HG02870 (cell line): ENCODE data around the gene NPAS3.

Experiments used
- ATAC-seq: cut with Tn5 transposase; IDR thresholded peaks from one replicate; pipeline ENCODE4 v1.9.1; 2021; ENCODE audit warnings: mild to moderate bottlenecking, moderate library complexity; ENCODE audit not compliant: unreplicated experiment

The NPAS3 gene

GRCh38 chr14:33009673-33010072 is 71.0 kb downstream of the NPAS3 start:
- no peak for ATAC-seq

GRCh38 chr14:33010495-33010894 is 71.8 kb downstream of the NPAS3 start:
- ATAC-seq = no peak

DNA sequence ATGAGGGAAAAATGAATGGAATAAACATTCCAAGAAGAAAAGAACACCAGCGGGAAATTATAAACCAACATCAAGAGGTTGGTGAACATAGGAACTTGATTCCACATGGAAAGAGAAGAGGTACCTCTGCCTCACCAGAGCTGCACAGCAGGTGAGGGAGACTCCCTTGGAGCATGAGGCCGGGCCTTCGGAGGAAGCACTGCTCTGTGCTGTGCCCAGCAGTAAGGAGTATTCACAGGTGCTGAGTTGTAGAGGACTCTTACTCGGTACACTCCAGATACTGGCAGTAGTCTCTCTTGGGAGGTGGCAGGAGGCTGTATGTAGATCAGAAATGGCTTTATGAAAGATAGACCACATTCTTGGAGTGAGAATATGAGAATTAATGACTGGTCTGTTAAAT is 76.0 kb downstream of the NPAS3 start:
- no peak for ATAC-seq

DNA sequence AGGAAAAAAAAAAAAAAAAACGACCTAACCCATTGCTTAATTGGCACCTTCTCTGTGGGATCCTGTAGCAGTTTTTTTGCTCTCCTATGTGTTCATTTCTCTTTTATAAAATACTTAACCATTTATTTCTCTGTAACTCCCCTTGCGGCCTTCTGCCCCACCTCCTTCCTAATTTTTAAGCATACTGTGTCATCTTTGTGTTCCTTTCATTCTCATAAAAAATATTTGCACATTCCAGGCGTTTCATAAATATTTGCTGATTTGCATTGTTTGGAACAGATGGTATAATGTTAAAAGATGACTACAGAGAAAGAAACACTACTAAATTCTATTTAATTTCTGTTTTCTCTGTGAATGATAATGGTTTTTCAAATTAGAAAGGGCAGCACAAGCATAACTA is 77.9 kb downstream of the NPAS3 start:
- no peak for ATAC-seq

DNA sequence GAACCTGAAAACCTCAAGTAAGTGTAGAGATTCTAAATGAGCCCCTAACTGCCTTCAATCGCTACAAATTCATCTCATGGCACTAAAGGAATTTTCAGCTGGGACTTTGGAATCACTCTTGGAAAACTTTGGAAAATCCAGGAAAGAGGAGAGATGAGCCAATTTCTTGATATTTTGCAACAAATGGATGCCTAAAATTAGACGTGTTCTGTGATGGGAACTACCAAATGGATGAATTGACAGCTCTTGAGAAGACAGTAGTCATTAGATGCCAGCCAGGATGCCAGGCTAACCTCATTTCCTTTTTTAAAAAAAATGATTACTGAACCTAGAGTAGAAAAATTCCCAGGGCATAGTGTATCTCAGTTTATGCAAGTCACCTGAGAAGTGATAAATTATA is 78.3 kb downstream of the NPAS3 start:
- ATAC-seq = no peak

DNA sequence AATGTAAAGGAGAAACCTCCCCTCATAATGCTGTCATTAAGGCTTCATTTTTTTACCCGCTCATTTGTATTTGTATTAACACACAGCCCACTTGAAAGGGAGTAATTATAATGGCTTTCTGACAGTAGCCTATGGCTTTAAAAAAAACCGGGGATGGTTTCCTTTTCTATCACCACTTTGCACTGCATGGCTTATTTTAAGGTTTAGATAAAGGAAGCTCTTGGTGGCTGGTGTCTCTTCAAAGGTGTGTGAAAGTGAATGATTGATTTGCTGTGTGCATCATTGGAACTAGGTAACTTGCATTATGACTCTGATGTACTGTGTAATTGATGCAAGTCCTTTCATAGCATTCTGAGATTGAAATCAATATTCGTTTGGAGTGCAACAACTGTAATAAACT is 80.7 kb downstream of the NPAS3 start:
- no peak for ATAC-seq

DNA sequence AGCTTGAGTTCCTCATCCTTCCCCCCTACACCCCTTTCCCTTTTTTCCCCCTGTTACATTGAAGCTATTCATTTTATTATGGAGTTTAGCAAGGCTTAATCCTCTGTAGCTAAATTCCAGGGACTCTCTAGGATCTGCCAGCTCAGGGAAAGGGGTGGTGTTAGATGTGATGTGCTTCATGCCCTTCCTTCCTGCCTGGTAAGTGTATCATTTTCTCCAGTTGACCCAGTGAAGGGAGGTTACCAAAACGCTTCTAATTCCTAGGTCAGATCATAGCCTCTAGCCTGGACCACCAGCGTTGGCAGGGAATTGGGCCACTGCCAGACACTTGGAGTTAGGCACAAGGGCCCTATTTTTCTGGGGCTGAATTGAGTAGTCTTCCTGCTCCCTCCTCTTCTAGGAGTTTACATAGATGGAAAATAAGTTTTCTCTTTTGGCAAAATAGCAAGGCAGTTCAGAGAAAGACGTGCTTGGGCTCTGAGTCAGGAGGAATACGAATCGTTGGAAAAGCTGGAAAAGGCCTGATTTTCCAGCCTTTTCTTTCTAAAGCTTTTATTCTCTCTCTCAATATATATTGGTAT is 88.3 kb downstream of the NPAS3 start:
- ATAC-seq = no peak

GRCh38 chr14:33029511-33029910 is 90.8 kb downstream of the NPAS3 start:
- ATAC-seq = no peak

- no peak for ATAC-seq
Observed at GRCh38 chr14:33030386-33030785, 91.7 kb downstream of the NPAS3 start.

- ATAC-seq = no peak
Observed at GRCh38 chr14:33035416-33036194, 96.9 kb downstream of the NPAS3 start.

- no peak for ATAC-seq
Observed at GRCh38 chr14:33039311-33039710, 100.6 kb downstream of the NPAS3 start.

- no peak for ATAC-seq
Observed at GRCh38 chr14:33040372-33041140, 101.9 kb downstream of the NPAS3 start.

DNA sequence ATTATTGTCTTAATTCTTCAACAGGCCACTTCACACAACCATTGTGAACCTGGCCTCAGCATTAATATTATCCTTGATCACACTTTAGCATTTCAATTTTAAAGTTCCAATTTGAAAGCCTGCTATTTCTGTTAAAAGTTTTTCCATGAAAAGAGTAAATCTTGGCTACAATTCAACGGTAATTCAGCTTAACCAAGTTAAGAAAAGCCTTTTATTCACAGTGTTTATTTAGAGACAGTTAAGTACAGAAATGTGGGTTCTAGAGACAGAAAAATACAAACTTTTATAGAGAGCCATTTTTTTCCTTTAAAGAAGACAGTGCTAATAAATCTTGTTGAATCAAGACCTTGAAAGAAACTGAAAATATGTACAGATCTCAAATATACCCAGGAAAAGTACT is 103.9 kb downstream of the NPAS3 start:
- no peak for ATAC-seq

- ATAC-seq = no peak
Observed at GRCh38 chr14:33045760-33046159, 107.1 kb downstream of the NPAS3 start.

DNA sequence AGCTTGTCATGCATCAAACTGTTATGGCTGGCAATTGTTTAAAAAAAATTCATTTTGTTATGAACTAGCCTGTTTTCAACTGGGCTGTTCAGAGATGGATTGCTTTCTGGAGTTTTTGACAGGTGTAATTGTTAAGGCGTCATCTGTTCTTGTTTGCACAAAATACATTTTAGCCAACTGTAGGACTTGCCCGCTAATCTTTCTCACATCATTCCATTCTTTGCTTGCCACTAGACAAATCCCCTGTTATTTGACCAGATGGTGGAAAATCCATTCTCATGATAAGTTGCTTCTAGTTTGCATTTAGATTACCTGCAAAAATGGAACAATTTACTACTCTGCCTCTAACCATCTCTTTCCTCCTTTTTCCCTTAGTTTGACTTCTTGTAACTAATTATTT is 114.3 kb downstream of the NPAS3 start:
- ATAC-seq = no peak

DNA sequence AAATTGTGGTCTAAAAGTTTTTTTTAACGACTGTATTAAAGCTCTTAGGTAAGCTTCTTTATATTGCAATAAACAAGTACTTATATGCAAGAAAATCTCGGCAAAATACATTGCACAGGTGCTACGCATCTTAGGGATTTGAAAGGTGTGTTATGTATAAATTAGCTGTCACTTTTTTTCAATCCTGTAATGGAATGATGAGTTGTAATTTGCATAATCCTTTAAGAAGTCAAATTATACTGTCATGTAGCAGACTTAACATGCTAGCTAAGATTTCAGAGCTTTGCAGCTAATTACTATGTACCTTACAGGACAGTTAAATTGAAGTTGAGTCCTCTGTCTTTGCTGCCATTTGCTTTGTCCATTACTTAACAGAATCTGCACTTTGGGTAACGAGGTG is 117.5 kb downstream of the NPAS3 start:
- ATAC-seq = no peak

- no peak for ATAC-seq
Observed at GRCh38 chr14:33057585-33057984, 118.9 kb downstream of the NPAS3 start.

- ATAC-seq = no peak
Observed at GRCh38 chr14:33061667-33062325, 123.1 kb downstream of the NPAS3 start.

GRCh38 chr14:33062476-33062875 is 123.8 kb downstream of the NPAS3 start:
- ATAC-seq = no peak

DNA sequence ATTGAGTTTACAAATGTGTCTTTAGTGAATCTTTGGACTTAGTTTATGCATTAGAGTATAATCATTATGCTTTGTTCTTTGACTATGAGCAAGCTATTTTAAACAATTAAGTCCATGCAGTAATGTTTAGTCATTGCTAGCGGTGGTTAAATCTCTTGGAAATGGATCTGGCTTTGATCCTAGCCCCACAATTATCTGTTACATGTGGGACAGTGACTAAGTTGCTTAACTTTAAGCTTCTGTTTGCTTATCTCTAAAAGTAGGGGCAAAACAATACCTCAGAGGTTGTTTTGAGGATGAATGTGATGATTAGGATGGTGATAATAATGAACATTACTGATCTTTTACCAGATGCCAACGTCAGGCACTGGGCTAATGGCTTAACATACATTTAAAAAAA is 124.2 kb downstream of the NPAS3 start:
- no peak for ATAC-seq

DNA sequence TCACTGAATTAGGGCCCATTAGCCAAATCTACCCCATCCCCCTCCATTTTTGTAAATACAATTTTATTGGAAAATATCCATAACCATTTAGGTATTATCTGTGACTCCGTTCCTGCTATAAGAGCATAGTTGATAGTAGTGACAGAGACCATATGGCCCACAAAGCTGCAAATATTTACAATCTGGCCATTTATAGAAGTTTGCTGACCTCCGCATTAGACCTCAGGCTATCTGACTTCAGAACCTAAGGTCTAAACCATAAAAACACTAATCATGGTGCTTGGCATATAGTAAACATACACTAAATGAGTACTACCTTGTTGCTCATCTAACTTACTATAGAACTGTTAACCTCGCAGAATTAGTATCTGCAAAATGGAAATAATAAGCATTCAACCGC is 124.8 kb downstream of the NPAS3 start:
- no peak for ATAC-seq

- ATAC-seq = no peak
Observed at GRCh38 chr14:33065634-33066033, 127.0 kb downstream of the NPAS3 start.
